Measurements from ENCODE around the gene HORMAD2. TPM values are rescaled to one million over a fixed set of nuclear protein-coding genes. Genes with fewer than 3 reads are reported as not detected.
A peak's percentile ranks its signal among the peaks of the same experiment; 100 is the strongest.

Gene HORMAD2
- total RNA-seq, 1 donor from 2014 or later = not detected

- no peak for DNase-seq (ENCODE audit: extremely low spot score, unreplicated experiment)
- Mint-ChIP-seq H3K36me3 (no peaks in the 10 kb centered on the region), H3K4me3 (no peak overlapping the region), H3K4me1 (ENCODE audit: unreplicated experiment) (no peaks in the 10 kb centered on the region), H3K9me3 (peaks cover 4% of the 10 kb centered on the region), H3K27ac (no peak overlapping the region), H3K27me3 (peaks cover 5% of the 10 kb centered on the region)
- TF ChIP-seq CTCF (conservative IDR thresholded peaks at IDR 0.05) = no peak
These were observed 16.1 kb upstream of the HORMAD2 start for GRCh38 chr22:30064172-30064571.

GRCh38 chr22:30073743-30074142 is 6.5 kb upstream of the HORMAD2 start:
- DNase-seq (ENCODE audit: extremely low spot score, unreplicated experiment) = no peak
- Mint-ChIP-seq H3K4me3 (no peak overlapping the region), H3K9me3 (no peaks in the 10 kb centered on the region), H3K27ac (no peak overlapping the region), H3K36me3 (no peaks in the 10 kb centered on the region), H3K27me3 (peaks cover 29% of the 10 kb centered on the region), H3K4me1 (ENCODE audit: unreplicated experiment) (peaks cover 16% of the 10 kb centered on the region)
- no peak for TF ChIP-seq CTCF (conservative IDR thresholded peaks at IDR 0.05)

GRCh38 chr22:30074147-30074546 is 6.1 kb upstream of the HORMAD2 start:
- Mint-ChIP-seq H3K9me3 (no peaks in the 10 kb centered on the region), H3K27ac (no peak overlapping the region), H3K4me3 (no peak overlapping the region), H3K36me3 (no peaks in the 10 kb centered on the region), H3K4me1 (ENCODE audit: unreplicated experiment) (peaks cover 20% of the 10 kb centered on the region), H3K27me3 (peaks cover 30% of the 10 kb centered on the region)
- DNase-seq (ENCODE audit: extremely low spot score, unreplicated experiment) = no peak
- no peak for TF ChIP-seq CTCF (conservative IDR thresholded peaks at IDR 0.05)

GRCh38 chr22:30074994-30075393 is 5.3 kb upstream of the HORMAD2 start:
- peaks cover 27% of the 10 kb centered on the region for H3K27me3 Mint-ChIP-seq
- H3K4me3 Mint-ChIP-seq = no peak overlapping the region
- H3K9me3 Mint-ChIP-seq = no peaks in the 10 kb centered on the region
- H3K4me1 Mint-ChIP-seq (ENCODE audit: unreplicated experiment) = peaks cover 20% of the 10 kb centered on the region
- no peak for DNase-seq (ENCODE audit: extremely low spot score, unreplicated experiment)
- TF ChIP-seq CTCF (conservative IDR thresholded peaks at IDR 0.05) = no peak
- H3K36me3 Mint-ChIP-seq = no peaks in the 10 kb centered on the region
- no peak overlapping the region for H3K27ac Mint-ChIP-seq

- Mint-ChIP-seq H3K4me1 (ENCODE audit: unreplicated experiment) (peaks cover 20% of the 10 kb centered on the region), H3K27ac (peak overlapping the region; percentile 60), H3K27me3 (peaks cover 29% of the 10 kb centered on the region), H3K36me3 (no peaks in the 10 kb centered on the region), H3K9me3 (no peaks in the 10 kb centered on the region), H3K4me3 (peak overlapping the region; percentile 44)
- no peak for DNase-seq (ENCODE audit: extremely low spot score, unreplicated experiment)
- no peak for TF ChIP-seq CTCF (conservative IDR thresholded peaks at IDR 0.05)
These were observed 2.9 kb upstream of the HORMAD2 start for GRCh38 chr22:30077279-30077880.
